Left ventricle myocardium inferior (tissue), 1 donor: Measurements from ENCODE around the gene TSHZ3. TPM values are rescaled to one million over a fixed set of nuclear protein-coding genes. Genes with fewer than 3 reads are reported as not detected.
A peak's percentile ranks its signal among the peaks of the same experiment; 100 is the strongest.

Experiments
- DNase-seq: peaks from one replicate; pipeline ENCODE4 v3.0.0-alpha.2; 2020
- H3K27ac ChIP-seq: fragments of 200-600 bp; replicated peaks from 2 replicates; pipeline ENCODE4 v1.8.0; 2021
- H3K27me3 ChIP-seq: fragments of 200-600 bp; 2 replicates; pipeline ENCODE4 v1.8.0; 2021; ENCODE audit warnings: low read depth
- H3K36me3 ChIP-seq: fragments of 200-600 bp; 2 replicates; pipeline ENCODE4 v1.8.0; 2021
- H3K4me1 ChIP-seq: fragments of 200-600 bp; 2 replicates; pipeline ENCODE4 v1.8.0; 2021
- H3K4me3 ChIP-seq: fragments of 200-600 bp; 2 replicates; pipeline ENCODE4 v1.8.0; 2021; ENCODE audit warnings: mild to moderate bottlenecking, moderate library complexity
- H3K9me3 ChIP-seq: fragments of 200-600 bp; replicated peaks from 2 replicates; pipeline ENCODE4 v1.8.0; 2021
- CTCF ChIP-seq: fragments of 200-600 bp; IDR thresholded peaks from 2 replicates; pipeline ENCODE4 v1.8.0; 2021; ENCODE audit warnings: antibody characterized with exemption, mild to moderate bottlenecking, borderline replicate concordance
- intact Hi-C: fragments of 100-400 bp; cut with micrococcal nuclease; formaldehyde crosslinking; loops from one replicate; pipeline ENCODE4 v1.11.0; 2022
- total RNA-seq: library from RNA; stranded (reverse); fragmentation: NEBNext Ultra II Directional; extraction: Animal tissue kit (Norgen Biotek cat#: 25700); gene quantifications from one replicate; pipeline ENCODE4 v1.2.1, GENCODE V29; 2021
- donor health status: DM: no; HTN: yes; CAD: no; lungs with severe emphysema.

Gene TSHZ3
- total RNA-seq, 1 donor from 2014 or later: 2.9 TPM

- no peaks in the 10 kb centered on the region for H3K9me3 ChIP-seq
- H3K27ac ChIP-seq: no peak overlapping the region
- H3K27me3 ChIP-seq: peaks cover 10% of the 10 kb centered on the region
- intact Hi-C loops: no loop called here
- H3K4me1 ChIP-seq: peaks cover 52% of the 10 kb centered on the region
- no peak for DNase-seq
- no peak for TF ChIP-seq CTCF
- H3K4me3 ChIP-seq: no peak overlapping the region
- H3K36me3 ChIP-seq: no peaks in the 10 kb centered on the region
Measured at GRCh38 chr19:31318790-31319425, 30.3 kb downstream of the TSHZ3 start.

GRCh38 chr19:31317570-31317969, 31.7 kb downstream of the TSHZ3 start:
- Histone ChIP-seq H3K4me3 (peak overlapping the region; percentile 33), H3K4me1 (peaks cover 52% of the 10 kb centered on the region), H3K36me3 (no peaks in the 10 kb centered on the region), H3K9me3 (no peaks in the 10 kb centered on the region), H3K27me3 (peaks cover 19% of the 10 kb centered on the region), H3K27ac (peak overlapping the region; percentile 77)
- intact Hi-C loops: no loop called here
- no peak for DNase-seq
- no peak for TF ChIP-seq CTCF

GRCh38 chr19:31317093-31317492, 32.1 kb downstream of the TSHZ3 start:
- TF ChIP-seq CTCF: no peak
- Histone ChIP-seq H3K36me3 (no peaks in the 10 kb centered on the region), H3K27ac (peak overlapping the region; percentile 77), H3K27me3 (peaks cover 19% of the 10 kb centered on the region), H3K9me3 (no peaks in the 10 kb centered on the region), H3K4me3 (peak overlapping the region; percentile 33), H3K4me1 (peaks cover 52% of the 10 kb centered on the region)
- intact Hi-C loops: no loop called here
- no peak for DNase-seq

- H3K4me3 ChIP-seq: peak overlapping the region; percentile 33
- H3K4me1 ChIP-seq: peaks cover 52% of the 10 kb centered on the region
- TF ChIP-seq CTCF: no peak
- H3K27ac ChIP-seq: peak overlapping the region; percentile 77
- DNase-seq: no peak
- intact Hi-C loops: no loop called here
- peaks cover 19% of the 10 kb centered on the region for H3K27me3 ChIP-seq
- H3K36me3 ChIP-seq: no peaks in the 10 kb centered on the region
- no peaks in the 10 kb centered on the region for H3K9me3 ChIP-seq
Measured at GRCh38 chr19:31316201-31316951, 32.9 kb downstream of the TSHZ3 start.

GRCh38 chr19:31315652-31316051, 33.6 kb downstream of the TSHZ3 start:
- H3K4me3 ChIP-seq: no peak overlapping the region
- intact Hi-C loops: no loop called here
- no peaks in the 10 kb centered on the region for H3K36me3 ChIP-seq
- peaks cover 19% of the 10 kb centered on the region for H3K27me3 ChIP-seq
- TF ChIP-seq CTCF: no peak
- peak overlapping the region; percentile 77 for H3K27ac ChIP-seq
- DNase-seq: no peak
- H3K4me1 ChIP-seq: peaks cover 52% of the 10 kb centered on the region
- H3K9me3 ChIP-seq: no peaks in the 10 kb centered on the region
